PFSK-1 (cell line): Measurements from ENCODE around the gene KATNIP.

Experiments used
- FOXP2 ChIP-seq: optimal IDR thresholded peaks from 2 replicates; pipeline ENCODE3; 2011; ENCODE audit warnings: borderline replicate concordance, control low read depth, inconsistent platforms; ENCODE audit not compliant: insufficient read depth; ENCODE audit errors: extremely low read length, extremely low read depth
- POLR2AphosphoS5 ChIP-seq: IDR thresholded peaks from 2 replicates; pipeline ENCODE4 v1.6.1; 2012; ENCODE audit warnings: low read depth, mild to moderate bottlenecking, control low read depth, low read length, moderate library complexity
- SIN3A ChIP-seq: IDR thresholded peaks from 2 replicates; pipeline ENCODE4 v1.6.1; 2012; ENCODE audit warnings: mild to moderate bottlenecking, low read length, moderate library complexity, borderline replicate concordance; ENCODE audit not compliant: insufficient read depth
- TAF1 ChIP-seq: IDR thresholded peaks from 2 replicates; pipeline ENCODE4 v1.6.1; 2012; ENCODE audit warnings: low read length, control low read depth, borderline replicate concordance; ENCODE audit not compliant: insufficient read depth
- TF ChIP-seq, protein P1 (sequence below), 2 experiments: IDR thresholded peaks; 2 replicates each; pipeline versions ENCODE4 v1.6.1 to v1.8.0; 2011 to 2012; ENCODE audit warnings: low read depth in 2 of 2, low read length in 2 of 2, control low read depth in 1 of 2, inconsistent platforms in 1 of 2, mild to moderate bottlenecking in 1 of 2, moderate library complexity in 1 of 2; ENCODE audit not compliant: insufficient read depth in 1 of 2

Gene KATNIP

DNA sequence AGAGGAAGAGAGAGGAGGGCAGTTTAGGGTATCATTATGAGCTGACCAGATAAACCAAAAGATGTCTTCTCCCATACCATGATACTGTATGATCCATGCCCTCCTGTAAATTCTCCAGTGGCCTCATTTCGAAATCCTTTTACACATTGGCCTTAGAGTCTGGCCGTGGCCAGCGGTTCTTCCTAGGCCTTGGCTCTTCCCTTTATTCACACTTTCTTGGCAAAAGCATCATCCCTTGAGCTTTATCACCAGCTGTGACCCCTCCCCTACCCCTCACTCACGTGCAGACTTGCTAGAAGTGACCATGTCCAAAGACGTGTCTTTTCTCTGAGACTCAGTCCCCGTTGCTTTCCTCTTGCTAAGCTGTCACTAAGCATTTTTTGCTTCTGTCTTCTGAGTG lies 22.8 kb downstream of the KATNIP start:
- TF ChIP-seq POLR2AphosphoS5 (no peak), TAF1 (no peak), SIN3A (no peak)
- TF ChIP-seq, protein P1, sequence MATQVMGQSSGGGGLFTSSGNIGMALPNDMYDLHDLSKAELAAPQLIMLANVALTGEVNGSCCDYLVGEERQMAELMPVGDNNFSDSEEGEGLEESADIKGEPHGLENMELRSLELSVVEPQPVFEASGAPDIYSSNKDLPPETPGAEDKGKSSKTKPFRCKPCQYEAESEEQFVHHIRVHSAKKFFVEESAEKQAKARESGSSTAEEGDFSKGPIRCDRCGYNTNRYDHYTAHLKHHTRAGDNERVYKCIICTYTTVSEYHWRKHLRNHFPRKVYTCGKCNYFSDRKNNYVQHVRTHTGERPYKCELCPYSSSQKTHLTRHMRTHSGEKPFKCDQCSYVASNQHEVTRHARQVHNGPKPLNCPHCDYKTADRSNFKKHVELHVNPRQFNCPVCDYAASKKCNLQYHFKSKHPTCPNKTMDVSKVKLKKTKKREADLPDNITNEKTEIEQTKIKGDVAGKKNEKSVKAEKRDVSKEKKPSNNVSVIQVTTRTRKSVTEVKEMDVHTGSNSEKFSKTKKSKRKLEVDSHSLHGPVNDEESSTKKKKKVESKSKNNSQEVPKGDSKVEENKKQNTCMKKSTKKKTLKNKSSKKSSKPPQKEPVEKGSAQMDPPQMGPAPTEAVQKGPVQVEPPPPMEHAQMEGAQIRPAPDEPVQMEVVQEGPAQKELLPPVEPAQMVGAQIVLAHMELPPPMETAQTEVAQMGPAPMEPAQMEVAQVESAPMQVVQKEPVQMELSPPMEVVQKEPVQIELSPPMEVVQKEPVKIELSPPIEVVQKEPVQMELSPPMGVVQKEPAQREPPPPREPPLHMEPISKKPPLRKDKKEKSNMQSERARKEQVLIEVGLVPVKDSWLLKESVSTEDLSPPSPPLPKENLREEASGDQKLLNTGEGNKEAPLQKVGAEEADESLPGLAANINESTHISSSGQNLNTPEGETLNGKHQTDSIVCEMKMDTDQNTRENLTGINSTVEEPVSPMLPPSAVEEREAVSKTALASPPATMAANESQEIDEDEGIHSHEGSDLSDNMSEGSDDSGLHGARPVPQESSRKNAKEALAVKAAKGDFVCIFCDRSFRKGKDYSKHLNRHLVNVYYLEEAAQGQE (IDR thresholded peaks at IDR 0.05; ENCODE audit: insufficient read depth in 1 of 2, low read depth in 2 of 2, low read length in 2 of 2) = no peak

DNA sequence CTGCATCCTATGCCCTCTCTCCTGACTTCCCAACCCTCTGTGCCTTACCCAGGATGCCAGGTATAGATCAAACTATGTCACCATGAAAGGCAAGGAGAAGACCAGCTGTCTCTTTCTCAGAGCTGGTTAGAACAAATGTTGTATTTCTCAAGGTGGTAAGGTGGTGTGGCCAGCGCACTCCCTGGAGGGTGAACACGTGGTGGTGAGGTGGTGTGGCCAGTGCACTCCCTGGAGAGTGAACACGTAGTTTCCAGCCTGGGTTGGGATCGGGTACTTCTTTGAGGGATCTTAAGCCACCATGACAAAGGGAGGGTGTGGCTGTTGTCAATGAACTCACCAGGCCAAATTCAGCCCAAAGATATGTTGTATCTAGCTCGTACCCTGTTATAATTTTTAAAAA lies 26.8 kb downstream of the KATNIP start:
- TF ChIP-seq, protein P1 (IDR thresholded peaks at IDR 0.05; ENCODE audit: insufficient read depth in 1 of 2, low read depth in 2 of 2, low read length in 2 of 2) = no peak
- TF ChIP-seq TAF1 = no peak
- no peak for TF ChIP-seq SIN3A
- TF ChIP-seq POLR2AphosphoS5 = no peak
- TF ChIP-seq FOXP2 = no peak

DNA sequence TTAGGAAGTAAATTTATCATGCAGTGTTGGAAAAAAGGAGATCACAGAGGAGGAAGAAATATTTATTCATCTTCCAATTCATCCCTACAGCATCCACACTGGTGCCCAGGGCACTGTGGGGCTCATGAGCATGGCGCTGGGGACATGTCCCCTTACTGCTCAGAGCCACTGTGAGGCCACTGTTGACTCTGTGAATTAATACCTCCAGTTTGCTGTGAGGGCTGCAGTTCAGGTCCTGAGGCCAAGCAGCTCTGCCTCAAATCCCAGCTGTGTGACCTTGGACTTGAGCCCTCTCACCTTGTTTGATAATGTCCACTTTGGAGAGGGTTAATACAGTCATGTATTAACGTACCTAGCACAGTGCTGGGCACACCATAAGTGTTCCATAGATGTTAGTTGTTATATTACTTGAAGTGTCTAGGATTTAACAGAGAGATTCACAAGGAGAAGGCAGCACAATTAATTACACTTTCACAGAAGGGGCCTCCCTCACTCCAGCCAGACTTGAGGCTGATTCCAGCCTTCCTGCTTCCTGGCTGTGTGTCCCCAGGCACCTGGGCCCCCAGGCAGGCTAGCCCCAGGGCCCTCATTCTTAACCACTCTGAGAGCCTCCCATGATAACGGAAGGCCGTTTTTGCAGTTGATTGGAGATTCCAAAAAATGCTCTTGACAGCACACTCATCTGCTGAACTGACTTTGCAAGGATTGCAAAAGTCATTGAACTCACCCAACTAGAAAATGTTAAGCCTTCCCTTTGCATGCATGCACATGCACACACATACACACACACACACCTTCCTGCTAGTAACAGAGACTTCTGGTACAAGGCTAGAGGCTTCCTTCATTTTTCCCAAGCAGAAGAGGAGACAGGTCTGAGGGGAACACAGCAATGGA lies 29.4 kb downstream of the KATNIP start:
- TF ChIP-seq SIN3A (no peak), POLR2AphosphoS5 (no peak)

GRCh38 chr16:27582883-27583282 lies 32.9 kb downstream of the KATNIP start:
- TF ChIP-seq SIN3A = no peak
- TF ChIP-seq, protein P1 (IDR thresholded peaks at IDR 0.05; ENCODE audit: insufficient read depth in 1 of 2, low read depth in 2 of 2, low read length in 2 of 2) = no peak

DNA sequence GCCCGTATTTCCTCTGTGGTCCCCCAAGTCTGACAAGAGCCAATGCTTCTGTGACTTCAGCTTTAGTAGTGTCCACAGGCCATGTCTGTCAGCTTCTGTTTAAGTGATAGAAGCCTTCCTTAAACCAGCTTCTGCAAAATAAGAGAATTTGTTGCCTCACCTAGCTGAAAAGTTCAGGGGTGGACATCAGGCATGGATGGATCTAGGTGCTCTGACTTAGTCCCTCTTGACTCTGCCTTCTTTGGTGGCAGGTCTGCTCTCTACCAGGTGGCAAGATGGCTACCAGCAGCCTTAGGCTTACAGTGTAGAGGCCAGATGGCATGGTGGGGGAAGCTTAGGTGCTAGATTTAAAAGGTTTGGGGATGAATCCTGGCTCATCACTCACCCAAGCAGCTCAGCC lies 33.7 kb downstream of the KATNIP start:
- TF ChIP-seq, protein P1 (IDR thresholded peaks at IDR 0.05; ENCODE audit: insufficient read depth in 1 of 2, low read depth in 2 of 2, low read length in 2 of 2) = no peak
- TF ChIP-seq TAF1 (no peak), SIN3A (no peak), POLR2AphosphoS5 (no peak), FOXP2 (no peak)
